Karpas-422 (cell line): ENCODE measurements around the gene DYRK3. TPM values are rescaled to one million over a fixed set of nuclear protein-coding genes. Genes with fewer than 3 reads are reported as not detected.
"Not testable (repeated sequence)": the region's sequence is repeated elsewhere in the genome, so short reads cannot be mapped to it uniquely, and the experiment has no call there.

Experiments
- DNase-seq: peaks from one replicate; pipeline ENCODE4 v3.0.0-alpha.2; 2015
- H2AFZ ChIP-seq: fragments of 200-600 bp; sonication (generic); 2 replicates; pipeline ENCODE4 v1.6.1; 2014; ENCODE audit warnings: antibody characterized with exemption, low read length, mixed read lengths
- H3K27ac ChIP-seq: fragments of 200-600 bp; sonication (generic); 2 replicates; pipeline ENCODE4 v1.5.1; 2014; ENCODE audit warnings: mild to moderate bottlenecking, low read length, moderate library complexity
- H3K27me3 ChIP-seq: fragments of 200-600 bp; sonication (generic); 2 replicates; pipeline ENCODE4 v1.6.1; 2014; ENCODE audit warnings: low read length, mixed read lengths
- H3K36me3 ChIP-seq: fragments of 200-600 bp; sonication (generic); 2 replicates; pipeline ENCODE4 v1.6.1; 2014; ENCODE audit warnings: low read length, mixed read lengths; ENCODE audit not compliant: insufficient read depth
- H3K4me1 ChIP-seq: fragments of 200-600 bp; sonication (generic); 2 replicates; pipeline ENCODE4 v1.6.1; 2014; ENCODE audit warnings: mild to moderate bottlenecking, low read length, mixed read lengths
- H3K4me2 ChIP-seq: fragments of 200-600 bp; sonication (generic); 2 replicates; pipeline ENCODE4 v1.6.1; 2014; ENCODE audit warnings: low read length, low read depth, mild to moderate bottlenecking; ENCODE audit not compliant: poor library complexity, severe bottlenecking
- H3K4me3 ChIP-seq: fragments of 200-600 bp; sonication (generic); 2 replicates; pipeline ENCODE4 v1.5.1; 2014; ENCODE audit warnings: mild to moderate bottlenecking, antibody characterized with exemption, low read length, mixed read lengths
- H3K79me2 ChIP-seq: fragments of 200-600 bp; sonication (generic); 2 replicates; pipeline ENCODE4 v1.6.1; 2014; ENCODE audit warnings: mild to moderate bottlenecking, low read length, mixed read lengths
- H3K9ac ChIP-seq: fragments of 200-600 bp; sonication (generic); 2 replicates; pipeline ENCODE4 v1.6.0; 2014; ENCODE audit warnings: low read length
- H3K9me2 ChIP-seq: fragments of 200-600 bp; sonication (generic), shearing (Covaris generic); replicated peaks from 2 replicates; pipeline ENCODE4 v1.6.0; 2014; ENCODE audit warnings: mild to moderate bottlenecking, low read length, moderate library complexity; ENCODE audit not compliant: insufficient read depth
- H3K9me3 ChIP-seq: fragments of 300-700, 200-600 bp; sonication (generic); 2 replicates; pipeline ENCODE4 v1.6.1; 2014; ENCODE audit warnings: low read length, mixed read lengths
- H4K20me1 ChIP-seq: fragments of 200-600 bp; sonication (generic); 2 replicates; pipeline ENCODE4 v1.6.1; 2014; ENCODE audit warnings: mild to moderate bottlenecking, antibody characterized with exemption, low read length, low read depth; ENCODE audit not compliant: insufficient read depth
- total RNA-seq: library from RNA; depleted of rRNA; stranded (reverse); fragments of >200 nt; shearing (Covaris generic); gene quantifications from 2 replicates; pipeline ENCODE4 v1.2.3, GENCODE V29; 2014; ENCODE audit warnings: low replicate concordance

DYRK3 gene
- total RNA-seq, 1 experiment from 2014 or later, result 0.93 TPM

- Histone ChIP-seq H3K79me2 (no peaks in the 10 kb centered on the region), H3K27me3 (no peaks in the 10 kb centered on the region), H3K4me1 (peaks cover 29% of the 10 kb centered on the region), H3K27ac (no peak overlapping the region), H3K4me3 (no peak overlapping the region), H3K9me3 (no peaks in the 10 kb centered on the region), H2AFZ (no peak overlapping the region), H3K9ac (no peak overlapping the region), H3K4me2 (no peak overlapping the region), H3K9me2 (no peaks in the 10 kb centered on the region), H3K36me3 (no peaks in the 10 kb centered on the region), H4K20me1 (no peaks in the 10 kb centered on the region)
- DNase-seq, result no peak
These were observed 1.3 kb downstream of the DYRK3 start for GRCh38 chr1:206636671-206637070.

GRCh38 chr1:206637605-206638004 is 2.3 kb downstream of the DYRK3 start:
- no peak overlapping the region for H3K4me3 ChIP-seq
- H3K79me2 ChIP-seq, result no peaks in the 10 kb centered on the region
- no peak for DNase-seq
- no peak overlapping the region for H3K9ac ChIP-seq
- H2AFZ ChIP-seq, result no peak overlapping the region
- H3K9me3 ChIP-seq, result no peaks in the 10 kb centered on the region
- no peaks in the 10 kb centered on the region for H3K36me3 ChIP-seq
- no peaks in the 10 kb centered on the region for H4K20me1 ChIP-seq
- H3K27ac ChIP-seq, result no peak overlapping the region
- H3K9me2 ChIP-seq, result no peaks in the 10 kb centered on the region
- peaks cover 29% of the 10 kb centered on the region for H3K4me1 ChIP-seq
- H3K4me2 ChIP-seq, result no peak overlapping the region
- no peaks in the 10 kb centered on the region for H3K27me3 ChIP-seq

- H3K9ac ChIP-seq, H3K9me3 ChIP-seq, H3K79me2 ChIP-seq, H2AFZ ChIP-seq, H3K4me2 ChIP-seq, H3K9me2 ChIP-seq, H4K20me1 ChIP-seq, H3K36me3 ChIP-seq, H3K27ac ChIP-seq, DNase-seq, H3K4me1 ChIP-seq, H3K4me3 ChIP-seq, H3K27me3 ChIP-seq: not testable (repeated sequence)
These were observed 6.7 kb downstream of the DYRK3 start for GRCh38 chr1:206642074-206642473.

- Histone ChIP-seq H3K9me3 (no peaks in the 10 kb centered on the region), H2AFZ (no peak overlapping the region), H3K36me3 (no peaks in the 10 kb centered on the region), H3K9ac (no peak overlapping the region), H3K27me3 (no peaks in the 10 kb centered on the region), H3K4me1 (no peaks in the 10 kb centered on the region), H3K79me2 (no peaks in the 10 kb centered on the region), H3K4me3 (no peak overlapping the region), H3K4me2 (no peak overlapping the region), H3K9me2 (no peaks in the 10 kb centered on the region), H3K27ac (no peak overlapping the region), H4K20me1 (no peaks in the 10 kb centered on the region)
- no peak for DNase-seq
These were observed 7.9 kb downstream of the DYRK3 start for GRCh38 chr1:206643118-206643698.

- no peaks in the 10 kb centered on the region for H3K9me3 ChIP-seq
- no peak overlapping the region for H2AFZ ChIP-seq
- 0 out of 2 replicates have a peak, but pooled peaks cover 4% of the 10 kb centered on the region for H3K4me1 ChIP-seq
- DNase-seq, result no peak
- no peaks in the 10 kb centered on the region for H4K20me1 ChIP-seq
- no peak overlapping the region for H3K4me2 ChIP-seq
- no peaks in the 10 kb centered on the region for H3K27me3 ChIP-seq
- no peaks in the 10 kb centered on the region for H3K79me2 ChIP-seq
- H3K9ac ChIP-seq, result no peak overlapping the region
- no peak overlapping the region for H3K4me3 ChIP-seq
- no peaks in the 10 kb centered on the region for H3K36me3 ChIP-seq
- H3K9me2 ChIP-seq, result no peaks in the 10 kb centered on the region
- H3K27ac ChIP-seq, result no peak overlapping the region
These were observed 11.2 kb downstream of the DYRK3 start for GRCh38 chr1:206646504-206646903.

GRCh38 chr1:206647224-206647623 is 11.9 kb downstream of the DYRK3 start:
- no peak for DNase-seq
- Histone ChIP-seq H3K4me3 (no peak overlapping the region), H3K9ac (no peak overlapping the region), H3K27me3 (no peaks in the 10 kb centered on the region), H3K36me3 (no peaks in the 10 kb centered on the region), H2AFZ (no peak overlapping the region), H3K4me1 (0 out of 2 replicates have a peak, but pooled peaks cover 4% of the 10 kb centered on the region), H3K9me2 (no peaks in the 10 kb centered on the region), H3K4me2 (no peak overlapping the region), H4K20me1 (no peaks in the 10 kb centered on the region), H3K27ac (no peak overlapping the region), H3K79me2 (no peaks in the 10 kb centered on the region), H3K9me3 (no peaks in the 10 kb centered on the region)

- no peaks in the 10 kb centered on the region for H3K9me2 ChIP-seq
- no peaks in the 10 kb centered on the region for H4K20me1 ChIP-seq
- H3K27me3 ChIP-seq, result peaks cover 3% of the 10 kb centered on the region; the same call in 1 of the 2 replicates
- H3K4me1 ChIP-seq, result 0 out of 2 replicates have a peak, but pooled peaks cover 4% of the 10 kb centered on the region
- no peaks in the 10 kb centered on the region for H3K9me3 ChIP-seq
- no peak overlapping the region for H3K27ac ChIP-seq
- H3K4me3 ChIP-seq, result no peak overlapping the region
- no peaks in the 10 kb centered on the region for H3K79me2 ChIP-seq
- no peak overlapping the region for H3K4me2 ChIP-seq
- DNase-seq, result no peak
- H2AFZ ChIP-seq, result no peak overlapping the region
- H3K36me3 ChIP-seq, result no peaks in the 10 kb centered on the region
- H3K9ac ChIP-seq, result no peak overlapping the region
These were observed 14.1 kb downstream of the DYRK3 start for GRCh38 chr1:206649261-206649921.

GRCh38 chr1:206651014-206651413 is 15.7 kb downstream of the DYRK3 start:
- Histone ChIP-seq H3K36me3 (no peaks in the 10 kb centered on the region), H2AFZ (no peak overlapping the region), H3K27ac (no peak overlapping the region), H3K4me1 (0 out of 2 replicates have a peak, but pooled peaks cover 4% of the 10 kb centered on the region), H3K9me3 (no peaks in the 10 kb centered on the region), H4K20me1 (no peaks in the 10 kb centered on the region), H3K9me2 (no peaks in the 10 kb centered on the region), H3K4me3 (no peak overlapping the region), H3K79me2 (no peaks in the 10 kb centered on the region), H3K4me2 (no peak overlapping the region), H3K9ac (no peak overlapping the region), H3K27me3 (peaks cover 3% of the 10 kb centered on the region; the same call in 1 of the 2 replicates)
- no peak for DNase-seq
